ENCODE results near the gene DGKA. TPM values are rescaled to one million over a fixed set of nuclear protein-coding genes. Genes with fewer than 3 reads are reported as not detected.

The DGKA gene
- total RNA-seq, 1 experiment from 2014 or later, result 25.9 TPM

DNA sequence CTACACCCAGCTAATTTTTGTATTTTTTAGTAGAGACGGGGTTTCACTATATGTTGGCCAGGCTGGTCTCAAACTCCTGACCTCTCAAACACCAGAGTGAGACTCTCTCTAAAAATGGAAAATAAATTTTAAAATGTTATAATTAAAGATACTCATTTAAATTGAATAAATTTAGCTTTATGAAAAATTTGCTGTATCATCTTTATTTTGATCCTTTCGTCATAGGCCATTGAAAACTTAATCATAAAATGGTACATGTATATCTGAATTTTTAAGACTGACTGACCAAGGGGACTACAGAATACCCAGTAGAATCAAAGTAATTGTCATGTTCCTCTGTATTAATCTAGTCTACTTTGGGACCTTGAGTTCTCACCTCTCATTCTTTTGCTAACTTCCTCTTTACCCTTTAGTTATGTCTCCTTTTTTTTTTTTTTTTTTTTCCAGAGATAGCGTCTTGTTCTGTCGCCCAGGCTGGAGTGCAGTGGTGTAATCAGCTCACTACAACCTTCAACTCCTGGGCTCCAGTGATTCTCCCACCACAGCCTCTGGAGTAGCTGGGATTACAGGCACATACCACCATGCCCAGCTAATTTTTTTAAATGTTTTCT lies 52.4 kb downstream of the DGKA start:
- WGBS (ENCODE audit: extremely low coverage, insufficient read length, low lambda C conversion rate), result no CpG with 5 or more reads among the region's 4 CpGs
- no peak overlapping the region for H3K27ac ChIP-seq (ENCODE audit: insufficient read length, low read depth, low read length)
- H3K36me3 Mint-ChIP-seq (ENCODE audit: insufficient read depth in 1 of 3, low read depth in 3 of 3), result peaks cover 14 to 65% (median 57%) of the 10 kb centered on the region in 3 experiments; a peak in 6 of 7 replicates

More for the DNA sequence above, 52.4 kb downstream of the DGKA start:
- Histone ChIP-seq H2BK20ac (ENCODE audit: low read depth, low read length, poor library complexity, severe bottlenecking) (no peak overlapping the region), H3K4ac (ENCODE audit: low read depth, low read length) (no peak overlapping the region), H2AFZ (ENCODE audit: low read length) (no peak overlapping the region), H4K91ac (ENCODE audit: insufficient read length, low read depth, low read length) (no peak overlapping the region), H3K56ac (ENCODE audit: insufficient read length, low read depth, low read length) (no peak overlapping the region), H2BK120ac (ENCODE audit: low read depth, low read length, poor library complexity, severe bottlenecking) (no peak overlapping the region), H3K79me2 (ENCODE audit: insufficient read depth, low read length) (no peaks in the 10 kb centered on the region), H3K23me2 (ENCODE audit: insufficient read length, low read depth, low read length, poor library complexity, severe bottlenecking) (no peaks in the 10 kb centered on the region), H3T11ph (ENCODE audit: low read length) (no peak overlapping the region), H4K5ac (ENCODE audit: insufficient read length, low read depth, low read length) (no peak overlapping the region), H2BK15ac (ENCODE audit: low read depth, low read length) (no peak overlapping the region), H3K9ac (ENCODE audit: extremely low read depth, insufficient read length, low read length) (no peak overlapping the region), H4K8ac (replicated peaks; ENCODE audit: insufficient read length, low read depth, low read length) (no peak overlapping the region), H2BK5ac (ENCODE audit: insufficient read length, low read length) (no peak overlapping the region), H4K20me1 (ENCODE audit: control insufficient read depth, insufficient read depth, insufficient read length) (no peaks in the 10 kb centered on the region), H3K14ac (ENCODE audit: insufficient read depth, low read length) (no peak overlapping the region), H2AK5ac (ENCODE audit: insufficient read length, low read length) (no peak overlapping the region), H2BK12ac (ENCODE audit: insufficient read length, low read depth, low read length) (no peak overlapping the region), H3K4me2 (ENCODE audit: insufficient read depth, insufficient read length, low read length) (no peak overlapping the region), H3K18ac (ENCODE audit: insufficient read length, low read depth, low read length) (no peak overlapping the region), H3K79me1 (ENCODE audit: insufficient read depth, low read depth, low read length, poor library complexity, severe bottlenecking) (no peaks in the 10 kb centered on the region), H3K23ac (ENCODE audit: insufficient read length, low read depth, low read length) (no peak overlapping the region), H3K4me1 (ENCODE audit: insufficient read depth, low read length) (no peaks in the 10 kb centered on the region), H3K27me3 (ENCODE audit: insufficient read depth, low read length) (no peaks in the 10 kb centered on the region), H3K9me3 (ENCODE audit: control insufficient read depth, low read depth, low read length) (no peaks in the 10 kb centered on the region)
- Mint-ChIP-seq H3K9me3 (no peaks in the 10 kb centered on the region; a peak in 1 of 5 replicates), H3K27ac (peak overlapping the region; percentile 39 to 76 (median 52); a peak in 2 of 7 replicates), H3K27me3 (ENCODE audit: low read depth) (no peaks in the 10 kb centered on the region), H3K4me1 (no peaks in the 10 kb centered on the region), H3K4me3 (no peak overlapping the region)
- no peak for DNase-seq
- TF ChIP-seq CTCF (conservative IDR thresholded peaks at IDR 0.05), result no peak

All from H9 (cell line).